ENCODE measurements around the gene TMEM221.

TMEM221 gene

DNA sequence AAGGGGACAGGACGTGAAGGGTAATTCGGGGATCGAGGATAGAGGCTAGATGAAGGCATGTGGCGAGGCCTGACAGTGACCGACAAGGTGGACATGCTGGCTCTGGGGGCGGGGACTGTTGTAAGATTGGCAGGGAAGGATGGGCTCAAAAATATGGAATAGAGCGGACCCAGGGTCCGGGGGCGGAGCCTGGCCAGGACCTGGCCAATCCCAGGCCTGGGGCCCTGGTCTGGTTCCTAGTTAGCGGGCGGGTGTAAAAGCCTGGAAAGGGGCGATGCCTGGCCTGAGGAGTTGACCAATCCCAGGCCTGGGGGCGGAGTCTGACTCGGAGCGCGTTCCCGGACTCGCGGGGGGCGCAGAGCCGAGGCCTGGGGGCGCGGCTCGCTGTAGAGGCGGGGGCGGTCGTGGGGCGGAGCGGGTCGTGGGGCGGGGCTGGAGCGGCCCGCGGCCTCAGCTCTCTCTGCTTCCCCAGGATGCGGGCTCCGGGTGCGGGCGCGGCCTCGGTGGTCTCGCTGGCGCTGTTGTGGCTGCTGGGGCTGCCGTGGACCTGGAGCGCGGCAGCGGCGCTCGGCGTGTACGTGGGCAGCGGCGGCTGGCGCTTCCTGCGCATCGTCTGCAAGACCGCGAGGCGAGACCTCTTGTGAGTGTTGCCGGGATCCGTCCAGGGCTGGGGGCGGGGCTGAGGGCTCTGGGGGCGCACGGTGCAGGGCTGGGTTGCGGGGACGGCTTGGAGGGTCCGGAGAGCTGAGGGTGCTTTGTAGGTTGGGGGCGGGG is 21.8 kb upstream of the TMEM221 start, which contains the start of gene SLC27A1:
SLC27A1 (plus strand) TSS at position 457 of the 774 bp plus-strand sequence; CDS start at position 474, 17 bp downstream.
- Histone ChIP-seq H3K27ac (ENCODE audit: low read length) (peak within 1 kb of the TSS; percentile 72), H3K27me3 (ENCODE audit: low read depth, low read length) (no peaks in the 10 kb centered on the region), H3K4me1 (ENCODE audit: control insufficient read depth in 1 of 2, insufficient read depth in 2 of 2, low read length in 2 of 2) (peaks cover 10 to 29% of the 10 kb centered on the region in 2 donors), H3K9me3 (ENCODE audit: control insufficient read depth in 1 of 2, low read length in 2 of 2) (no peaks in the 10 kb centered on the region), H3K4me3 (ENCODE audit: low read depth in 1 of 2, low read length in 2 of 2) (peak within 1 kb of the TSS; percentile 75 to 78), H3K36me3 (ENCODE audit: control insufficient read depth in 1 of 2, insufficient read depth in 2 of 2, low read length in 2 of 2) (no peaks in the 10 kb centered on the region)

DNA sequence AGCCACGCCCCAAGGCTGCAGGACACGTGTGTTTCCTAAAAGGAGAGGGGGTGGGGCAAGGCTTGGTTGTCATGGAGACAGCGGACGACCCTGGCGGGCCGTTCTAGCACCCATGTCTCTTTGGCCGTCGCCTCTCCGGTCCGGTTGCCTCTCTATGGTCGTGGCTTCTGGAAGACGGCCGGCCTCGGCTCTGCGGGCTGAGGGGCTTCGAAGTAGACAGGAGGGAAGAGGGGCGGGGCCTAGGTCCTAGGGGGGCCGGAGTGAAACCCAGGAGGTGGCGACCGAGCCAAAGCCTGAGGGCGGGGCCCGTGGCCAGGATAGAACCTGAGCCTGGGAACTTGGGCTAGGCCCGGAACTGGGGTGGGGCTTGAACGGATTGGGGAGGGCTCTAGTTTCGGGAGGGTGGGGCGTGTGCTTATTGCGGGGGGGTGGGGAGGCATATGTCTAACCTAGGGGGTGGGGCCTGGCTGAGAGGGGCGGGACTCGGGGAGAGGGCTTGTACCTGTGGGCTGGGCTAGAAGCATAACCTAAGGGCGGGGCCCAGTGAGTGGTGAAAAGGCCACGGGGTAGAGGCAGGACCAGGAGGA is 21.1 kb upstream of the TMEM221 start:
- Histone ChIP-seq H3K36me3 (ENCODE audit: control insufficient read depth in 1 of 2, insufficient read depth in 2 of 2, low read length in 2 of 2) (no peaks in the 10 kb centered on the region), H3K27ac (ENCODE audit: low read length) (peak overlapping the region; percentile 72), H3K4me3 (ENCODE audit: low read depth in 1 of 2, low read length in 2 of 2) (peak overlapping the region; percentile 75 to 78), H3K4me1 (ENCODE audit: control insufficient read depth in 1 of 2, insufficient read depth in 2 of 2, low read length in 2 of 2) (peaks cover 10 to 23% of the 10 kb centered on the region in 2 donors), H3K27me3 (ENCODE audit: low read depth, low read length) (no peaks in the 10 kb centered on the region), H3K9me3 (ENCODE audit: control insufficient read depth in 1 of 2, low read length in 2 of 2) (no peaks in the 10 kb centered on the region)

GRCh38 chr19:17469092-17469480 is 20.6 kb upstream of the TMEM221 start:
- H3K9me3 ChIP-seq (ENCODE audit: control insufficient read depth in 1 of 2, low read length in 2 of 2) = no peaks in the 10 kb centered on the region
- H3K27ac ChIP-seq (ENCODE audit: low read length) = no peak overlapping the region

GRCh38 chr19:17468302-17469091 is 20.0 kb upstream of the TMEM221 start:
- Histone ChIP-seq H3K36me3 (ENCODE audit: control insufficient read depth in 1 of 2, insufficient read depth in 2 of 2, low read length in 2 of 2) (no peaks in the 10 kb centered on the region), H3K27me3 (ENCODE audit: low read depth, low read length) (no peaks in the 10 kb centered on the region), H3K4me3 (ENCODE audit: low read depth in 1 of 2, low read length in 2 of 2) (peak overlapping the region; percentile 75 to 78), H3K27ac (ENCODE audit: low read length) (no peak overlapping the region), H3K4me1 (ENCODE audit: control insufficient read depth in 1 of 2, insufficient read depth in 2 of 2, low read length in 2 of 2) (peaks cover 10 to 23% of the 10 kb centered on the region in 2 donors), H3K9me3 (ENCODE audit: control insufficient read depth in 1 of 2, low read length in 2 of 2) (no peaks in the 10 kb centered on the region)

More at GRCh38 chr19:17469092-17469480, 20.6 kb upstream of the TMEM221 start:
- Histone ChIP-seq H3K36me3 (ENCODE audit: control insufficient read depth in 1 of 2, insufficient read depth in 2 of 2, low read length in 2 of 2) (no peaks in the 10 kb centered on the region), H3K4me1 (ENCODE audit: control insufficient read depth in 1 of 2, insufficient read depth in 2 of 2, low read length in 2 of 2) (peaks cover 10 to 23% of the 10 kb centered on the region in 2 donors), H3K4me3 (ENCODE audit: low read depth in 1 of 2, low read length in 2 of 2) (peak overlapping the region; percentile 75 to 78), H3K27me3 (ENCODE audit: low read depth, low read length) (no peaks in the 10 kb centered on the region)

DNA sequence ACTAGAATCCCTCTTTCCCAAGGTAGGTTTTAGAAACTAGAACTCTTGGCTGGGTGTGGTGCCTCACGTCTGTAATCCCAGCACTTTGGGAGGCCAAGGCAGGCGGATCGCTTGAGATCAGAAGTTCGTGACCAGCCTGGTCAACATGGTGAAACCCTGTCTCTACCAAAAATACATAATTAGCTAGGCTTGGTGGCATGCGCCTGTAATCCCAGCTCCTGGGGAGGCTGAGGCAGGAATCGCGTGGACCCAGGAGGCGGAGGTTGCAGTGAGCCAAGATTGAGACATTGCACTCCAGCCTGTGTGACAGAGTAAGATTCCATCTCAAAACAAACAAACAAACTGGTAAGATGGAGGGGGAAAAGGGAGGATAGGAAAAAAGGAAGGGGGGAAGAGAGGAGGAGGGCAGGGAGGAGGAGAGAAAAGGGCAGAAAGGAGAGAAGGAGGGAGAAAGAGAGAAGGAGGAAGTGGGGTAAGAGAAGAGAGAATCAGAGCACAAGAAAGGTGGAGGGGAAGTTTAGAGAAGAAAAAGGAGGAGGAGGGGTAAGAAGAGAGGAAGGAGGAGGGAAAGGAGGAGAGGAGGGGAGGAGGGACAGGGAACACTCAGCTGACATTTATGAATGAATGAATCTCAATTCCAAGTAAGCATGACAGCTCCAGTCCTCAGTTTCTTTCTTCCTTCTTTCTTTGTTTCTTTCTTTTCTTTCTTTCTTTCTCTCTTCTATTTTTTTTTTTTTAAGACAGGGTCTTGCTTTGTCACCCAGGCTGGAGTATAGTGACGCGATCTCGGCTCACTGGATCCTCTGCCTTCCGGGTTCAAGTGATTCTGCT is 19.2 kb upstream of the TMEM221 start:
- Histone ChIP-seq H3K27ac (ENCODE audit: low read length) (no peak overlapping the region), H3K4me3 (ENCODE audit: low read depth in 1 of 2, low read length in 2 of 2) (no peak overlapping the region), H3K4me1 (ENCODE audit: control insufficient read depth in 1 of 2, insufficient read depth in 2 of 2, low read length in 2 of 2) (peaks cover 10 to 23% of the 10 kb centered on the region in 2 donors), H3K36me3 (ENCODE audit: control insufficient read depth in 1 of 2, insufficient read depth in 2 of 2, low read length in 2 of 2) (no peaks in the 10 kb centered on the region), H3K27me3 (ENCODE audit: low read depth, low read length) (no peaks in the 10 kb centered on the region), H3K9me3 (ENCODE audit: control insufficient read depth in 1 of 2, low read length in 2 of 2) (no peaks in the 10 kb centered on the region)

DNA sequence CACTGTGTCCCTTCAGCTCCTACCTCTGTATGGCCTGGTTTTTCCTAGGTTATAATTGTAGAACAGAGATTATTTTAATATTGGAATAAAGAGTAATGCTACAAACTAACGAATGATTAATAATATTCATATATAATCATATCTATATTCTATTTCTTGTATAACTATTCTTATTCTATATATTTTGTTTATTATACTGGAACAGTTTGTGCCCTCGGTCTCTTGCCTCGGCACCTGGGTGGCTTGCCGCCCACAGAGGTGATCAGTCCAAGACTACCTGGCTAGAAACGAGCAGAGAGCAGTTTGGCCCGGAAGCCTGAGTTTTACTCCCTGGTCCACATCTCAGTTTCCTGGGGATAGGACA is 18.0 kb upstream of the TMEM221 start:
- Histone ChIP-seq H3K36me3 (ENCODE audit: control insufficient read depth in 1 of 2, insufficient read depth in 2 of 2, low read length in 2 of 2) (no peaks in the 10 kb centered on the region), H3K27ac (ENCODE audit: low read length) (no peak overlapping the region)

DNA sequence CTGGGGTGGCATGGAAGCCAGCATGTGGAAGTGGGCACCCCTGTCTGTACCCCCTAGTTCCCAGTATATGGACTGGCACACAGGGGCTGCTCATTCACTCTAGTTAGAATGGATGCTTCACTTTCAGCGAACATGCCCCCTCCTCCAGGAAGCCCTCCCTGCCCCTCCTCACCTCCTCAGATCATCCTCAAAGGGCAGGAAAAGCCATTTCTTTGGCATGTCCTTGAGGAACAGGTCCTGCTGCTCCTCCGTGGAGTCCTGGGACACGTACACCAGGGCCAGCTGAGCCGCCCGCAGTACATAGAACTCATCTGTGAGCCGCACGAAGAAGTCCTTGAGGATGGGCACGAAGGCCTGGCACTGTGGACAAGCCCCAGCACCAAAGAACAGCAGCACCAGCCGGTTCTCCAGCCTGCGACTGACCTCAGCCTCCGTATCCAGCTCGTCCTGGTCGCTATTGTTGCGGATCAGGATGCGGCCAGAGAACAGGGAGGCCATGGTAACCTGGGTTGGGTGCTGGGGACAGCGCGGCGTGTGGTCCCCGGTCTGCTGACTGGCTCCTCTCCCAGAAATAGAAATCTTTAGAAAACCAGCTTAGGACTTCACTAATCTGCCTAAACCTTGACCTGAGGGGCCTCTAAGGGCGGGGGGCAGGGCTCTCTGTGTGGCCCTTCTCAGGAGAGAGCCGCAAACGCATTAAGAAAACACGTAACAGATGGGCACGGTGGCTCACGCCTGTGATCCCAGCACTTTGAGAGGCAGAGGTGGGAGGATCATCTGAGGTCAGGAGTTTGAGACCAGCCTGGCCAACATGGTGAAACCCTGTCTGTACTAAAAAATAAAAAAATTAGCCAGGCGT is 12.1 kb upstream of the TMEM221 start, which contains the start of gene NXNL1:
NXNL1 (minus strand) TSS at position 555 of the 859 bp plus-strand sequence; CDS start at position 498, 57 bp downstream.
- no peaks in the 10 kb centered on the region for H3K9me3 ChIP-seq (ENCODE audit: control insufficient read depth in 1 of 2, low read length in 2 of 2)
- H3K36me3 ChIP-seq (ENCODE audit: control insufficient read depth in 1 of 2, insufficient read depth in 2 of 2, low read length in 2 of 2) = no peaks in the 10 kb centered on the region
- peaks cover 6% of the 10 kb centered on the region for H3K27me3 ChIP-seq (ENCODE audit: low read depth, low read length)
- H3K4me1 ChIP-seq (ENCODE audit: control insufficient read depth in 1 of 2, insufficient read depth in 2 of 2, low read length in 2 of 2) = no peaks in the 10 kb centered on the region
- H3K4me3 ChIP-seq (ENCODE audit: low read depth in 1 of 2, low read length in 2 of 2) = no peak within 1 kb of the TSS
- H3K27ac ChIP-seq (ENCODE audit: low read length) = no peak within 1 kb of the TSS

More for the DNA sequence above, 18.0 kb upstream of the TMEM221 start:
- peaks cover 9 to 18% of the 10 kb centered on the region in 2 donors for H3K4me1 ChIP-seq (ENCODE audit: control insufficient read depth in 1 of 2, insufficient read depth in 2 of 2, low read length in 2 of 2)
- H3K9me3 ChIP-seq (ENCODE audit: control insufficient read depth in 1 of 2, low read length in 2 of 2) = no peaks in the 10 kb centered on the region
- no peak overlapping the region for H3K4me3 ChIP-seq (ENCODE audit: low read depth in 1 of 2, low read length in 2 of 2)
- no peaks in the 10 kb centered on the region for H3K27me3 ChIP-seq (ENCODE audit: low read depth, low read length)

DNA sequence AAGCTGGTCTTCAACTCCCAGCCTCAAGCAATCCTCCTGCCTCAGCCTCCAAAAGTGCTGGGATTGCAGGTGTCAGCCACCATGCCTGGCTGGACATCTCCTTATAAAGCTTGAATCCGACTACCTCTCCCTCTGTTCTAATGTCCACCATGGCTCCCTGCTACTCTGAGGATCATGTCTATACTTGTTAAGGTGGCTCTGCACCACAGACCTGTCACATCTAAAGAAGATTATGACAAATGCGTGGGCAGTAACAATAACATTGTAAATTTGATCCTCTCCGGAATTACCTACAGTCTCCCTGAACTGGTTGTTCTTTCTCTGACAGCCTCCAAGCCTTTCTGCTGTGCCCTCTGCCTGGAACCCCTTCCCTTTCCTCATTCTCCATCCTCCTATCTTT is 10.5 kb upstream of the TMEM221 start:
- Histone ChIP-seq H3K4me1 (ENCODE audit: control insufficient read depth in 1 of 2, insufficient read depth in 2 of 2, low read length in 2 of 2) (no peaks in the 10 kb centered on the region), H3K27ac (ENCODE audit: low read length) (no peak overlapping the region), H3K36me3 (ENCODE audit: control insufficient read depth in 1 of 2, insufficient read depth in 2 of 2, low read length in 2 of 2) (no peaks in the 10 kb centered on the region), H3K4me3 (ENCODE audit: low read depth in 1 of 2, low read length in 2 of 2) (no peak overlapping the region), H3K9me3 (ENCODE audit: control insufficient read depth in 1 of 2, low read length in 2 of 2) (no peaks in the 10 kb centered on the region), H3K27me3 (ENCODE audit: low read depth, low read length) (peaks cover 11% of the 10 kb centered on the region)

DNA sequence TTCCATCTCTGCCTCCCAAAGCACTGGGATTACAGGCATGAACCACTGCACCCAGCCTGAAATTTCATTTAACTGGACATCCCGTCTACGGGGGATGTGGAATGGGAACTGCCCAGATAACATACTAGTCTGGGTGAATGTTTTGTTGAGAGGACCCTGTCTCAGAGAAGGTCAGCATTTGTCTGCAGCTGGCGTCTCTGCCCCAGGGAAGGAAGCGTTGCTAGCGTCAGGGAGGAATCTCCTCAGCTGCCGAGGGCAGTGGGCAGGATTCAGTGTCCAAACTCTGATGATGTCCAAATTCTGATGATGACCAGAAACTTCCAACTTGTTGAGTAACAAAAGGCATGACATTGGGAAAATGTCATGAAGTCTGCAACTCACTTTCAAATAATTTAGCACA is 9.1 kb upstream of the TMEM221 start:
- no peak overlapping the region for H3K4me3 ChIP-seq (ENCODE audit: low read depth in 1 of 2, low read length in 2 of 2)
- H3K9me3 ChIP-seq (ENCODE audit: control insufficient read depth in 1 of 2, low read length in 2 of 2) = no peaks in the 10 kb centered on the region
- no peaks in the 10 kb centered on the region for H3K36me3 ChIP-seq (ENCODE audit: control insufficient read depth in 1 of 2, insufficient read depth in 2 of 2, low read length in 2 of 2)
- H3K27me3 ChIP-seq (ENCODE audit: low read depth, low read length) = peaks cover 11% of the 10 kb centered on the region
- no peak overlapping the region for H3K27ac ChIP-seq (ENCODE audit: low read length)
- no peaks in the 10 kb centered on the region for H3K4me1 ChIP-seq (ENCODE audit: control insufficient read depth in 1 of 2, insufficient read depth in 2 of 2, low read length in 2 of 2)

DNA sequence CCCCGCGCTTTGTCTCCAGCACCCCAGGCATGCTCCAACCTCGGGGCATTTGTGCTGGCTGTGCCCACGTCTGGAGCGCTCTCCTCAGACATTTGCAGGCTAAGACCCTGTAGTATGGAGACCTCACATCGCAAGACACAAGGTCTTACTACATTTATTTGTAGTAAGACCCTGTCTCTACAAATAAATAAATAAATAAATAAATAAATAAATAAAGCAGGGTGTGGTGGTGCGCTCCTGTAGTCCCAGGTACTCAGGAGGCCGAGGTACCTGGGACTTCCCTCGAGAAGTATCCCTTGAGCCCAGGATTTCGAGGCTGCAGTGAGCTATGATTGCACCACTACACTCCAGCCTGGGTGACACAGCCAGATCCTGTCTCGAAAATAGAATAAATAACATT is 7.7 kb upstream of the TMEM221 start:
- H3K4me3 ChIP-seq (ENCODE audit: low read depth in 1 of 2, low read length in 2 of 2) = no peak overlapping the region
- no peaks in the 10 kb centered on the region for H3K4me1 ChIP-seq (ENCODE audit: control insufficient read depth in 1 of 2, insufficient read depth in 2 of 2, low read length in 2 of 2)
- H3K9me3 ChIP-seq (ENCODE audit: control insufficient read depth in 1 of 2, low read length in 2 of 2) = no peaks in the 10 kb centered on the region
- H3K36me3 ChIP-seq (ENCODE audit: control insufficient read depth in 1 of 2, insufficient read depth in 2 of 2, low read length in 2 of 2) = no peaks in the 10 kb centered on the region
- no peak overlapping the region for H3K27ac ChIP-seq (ENCODE audit: low read length)
- H3K27me3 ChIP-seq (ENCODE audit: low read depth, low read length) = peaks cover 11% of the 10 kb centered on the region
